Activated CD8-positive, alpha-beta memory T cell treated with anti-CD3 and anti-CD28 coated beads, Interleukin-2, amount 50 U/mL, for 48 hours (primary cell): ENCODE measurements around the gene PTPRJ.

Experiments used
- DNase-seq: peaks from one replicate; pipeline ENCODE4 v3.0.0-alpha.2; 2020

Gene PTPRJ

GRCh38 chr11:48077251-48077650 is 96.9 kb downstream of the PTPRJ start:
- no peak for DNase-seq

- no peak for DNase-seq
These were observed 98.3 kb downstream of the PTPRJ start for GRCh38 chr11:48078689-48079088.

GRCh38 chr11:48079596-48079995 is 99.2 kb downstream of the PTPRJ start:
- DNase-seq = no peak

- no peak for DNase-seq
These were observed 100.0 kb downstream of the PTPRJ start for GRCh38 chr11:48080301-48080861.

- no peak for DNase-seq
These were observed 101.0 kb downstream of the PTPRJ start for GRCh38 chr11:48081151-48082010.

- DNase-seq = no peak
These were observed 102.4 kb downstream of the PTPRJ start for GRCh38 chr11:48082771-48083170.

- DNase-seq = no peak
These were observed 103.1 kb downstream of the PTPRJ start for GRCh38 chr11:48083421-48083820.

GRCh38 chr11:48085688-48086087 is 105.3 kb downstream of the PTPRJ start:
- no peak for DNase-seq

- no peak for DNase-seq
These were observed 107.1 kb downstream of the PTPRJ start for GRCh38 chr11:48087422-48087821.

GRCh38 chr11:48087974-48088681 is 107.8 kb downstream of the PTPRJ start:
- no peak for DNase-seq

GRCh38 chr11:48088682-48089050 is 108.3 kb downstream of the PTPRJ start:
- no peak for DNase-seq

GRCh38 chr11:48090174-48090573 is 109.8 kb downstream of the PTPRJ start:
- DNase-seq = no peak

- DNase-seq = no peak
These were observed 111.2 kb downstream of the PTPRJ start for GRCh38 chr11:48091426-48092102.

GRCh38 chr11:48093323-48093722 is 113.0 kb downstream of the PTPRJ start:
- no peak for DNase-seq

GRCh38 chr11:48093795-48094642 is 113.7 kb downstream of the PTPRJ start:
- no peak for DNase-seq

- DNase-seq = no peak
These were observed 114.4 kb downstream of the PTPRJ start for GRCh38 chr11:48094643-48095339.

GRCh38 chr11:48095779-48096470 is 115.6 kb downstream of the PTPRJ start:
- DNase-seq = no peak

GRCh38 chr11:48096588-48097525 is 116.5 kb downstream of the PTPRJ start:
- no peak for DNase-seq

GRCh38 chr11:48098024-48098423 is 117.7 kb downstream of the PTPRJ start:
- no peak for DNase-seq

- no peak for DNase-seq
These were observed 119.6 kb downstream of the PTPRJ start for GRCh38 chr11:48099916-48100446.
